HG02678 (cell line): Measurements from ENCODE around the gene USP9X.
"Not testable (repeated sequence)": the region's sequence is repeated elsewhere in the genome, so short reads cannot be mapped to it uniquely, and the experiment has no call there.

ENCODE experiments used
- ATAC-seq: cut with Tn5 transposase; IDR thresholded peaks from one replicate; pipeline ENCODE4 v1.9.1; 2021; ENCODE audit warnings: mild to moderate bottlenecking, moderate library complexity; ENCODE audit not compliant: unreplicated experiment

The USP9X gene

DNA sequence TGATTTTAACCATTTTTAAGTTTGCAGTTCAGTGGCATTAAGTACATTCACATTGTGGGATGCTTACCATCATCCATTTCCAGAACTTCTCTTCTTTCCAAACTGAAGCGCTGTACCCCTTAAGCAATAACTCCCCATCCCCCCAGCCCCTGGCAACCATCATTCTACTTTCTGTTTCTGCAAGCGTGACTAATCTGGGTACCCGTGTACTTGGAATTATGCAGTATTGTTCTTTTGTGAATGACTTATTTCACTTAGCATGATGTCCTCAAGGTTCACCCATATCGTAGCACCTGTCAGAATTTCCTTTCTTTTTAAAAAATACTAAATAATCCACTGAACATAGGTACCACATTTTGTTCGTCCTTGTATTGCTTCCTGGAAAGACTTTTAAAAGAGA lies 32.9 kb downstream of the USP9X start:
- no peak for ATAC-seq

- ATAC-seq: peak; percentile 36
Observed at GRCh38 chrX:41119803-41120202, 34.6 kb downstream of the USP9X start.

DNA sequence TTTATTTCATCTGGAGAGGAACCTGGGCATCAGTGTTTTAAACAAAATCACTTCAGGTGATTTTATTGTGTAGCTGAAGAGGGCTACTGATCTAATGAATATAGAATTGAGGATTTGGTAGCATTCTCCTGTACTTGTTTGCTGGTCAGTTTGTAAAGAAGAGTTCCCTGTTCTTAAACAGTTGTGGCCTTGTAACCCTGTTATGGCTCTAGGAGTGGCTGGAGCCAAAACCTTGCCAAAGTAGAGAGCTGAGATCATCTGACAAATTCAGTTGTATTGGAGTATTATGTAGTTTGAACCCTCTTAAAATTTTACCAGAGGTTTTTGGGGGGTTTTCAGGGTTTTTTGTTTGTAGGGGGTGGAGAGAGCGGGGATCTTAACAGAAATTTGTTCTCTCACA lies 36.5 kb downstream of the USP9X start:
- ATAC-seq: no peak

DNA sequence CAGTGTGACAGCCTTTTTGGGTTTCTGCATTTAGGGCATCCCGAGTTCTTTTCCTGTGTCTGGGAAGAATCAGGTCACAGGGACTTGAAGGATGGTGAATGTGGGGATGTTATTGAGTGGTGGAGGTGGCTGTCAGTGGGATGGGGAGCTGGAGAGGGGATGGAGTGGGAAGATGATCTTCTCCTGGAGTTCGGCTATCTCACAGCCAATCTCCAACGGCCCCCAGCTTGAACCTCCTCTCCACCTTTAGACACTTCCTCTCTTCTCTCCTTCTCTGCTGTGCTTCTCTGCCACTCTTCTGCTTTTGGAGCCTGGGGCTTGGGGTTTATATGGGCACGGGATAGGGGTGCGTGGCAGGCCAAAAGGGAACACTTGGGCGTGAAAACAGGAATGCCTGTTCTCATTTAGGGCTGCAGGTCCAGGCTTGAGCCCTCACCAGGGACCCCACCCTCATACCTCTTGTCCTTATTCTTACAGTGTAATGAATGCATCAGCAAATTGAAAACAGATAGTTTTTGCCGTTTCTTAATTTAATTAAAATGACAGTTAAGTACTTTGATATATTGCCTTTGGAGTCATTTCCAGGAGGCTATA lies 37.5 kb downstream of the USP9X start:
- no peak for ATAC-seq

GRCh38 chrX:41127477-41128192 lies 42.4 kb downstream of the USP9X start:
- ATAC-seq: peak; percentile 75

DNA sequence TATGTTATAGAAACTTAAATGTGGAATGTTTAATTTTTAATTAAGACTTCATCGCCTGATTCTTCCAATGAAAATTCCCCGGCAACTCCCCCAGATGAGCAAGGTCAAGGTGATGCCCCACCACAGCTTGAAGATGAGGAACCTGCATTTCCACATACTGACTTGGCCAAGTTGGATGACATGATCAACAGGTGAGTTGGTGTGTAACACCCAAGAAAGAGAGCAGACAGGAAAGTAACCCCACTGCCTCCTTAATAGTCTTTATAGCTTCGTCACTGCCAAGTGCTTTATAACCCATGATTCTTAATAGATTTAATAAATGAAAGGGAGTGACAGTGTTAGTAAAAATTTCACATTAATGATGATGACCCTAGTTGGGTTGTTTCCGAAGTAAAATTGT lies 43.7 kb downstream of the USP9X start:
- ATAC-seq: no peak

DNA sequence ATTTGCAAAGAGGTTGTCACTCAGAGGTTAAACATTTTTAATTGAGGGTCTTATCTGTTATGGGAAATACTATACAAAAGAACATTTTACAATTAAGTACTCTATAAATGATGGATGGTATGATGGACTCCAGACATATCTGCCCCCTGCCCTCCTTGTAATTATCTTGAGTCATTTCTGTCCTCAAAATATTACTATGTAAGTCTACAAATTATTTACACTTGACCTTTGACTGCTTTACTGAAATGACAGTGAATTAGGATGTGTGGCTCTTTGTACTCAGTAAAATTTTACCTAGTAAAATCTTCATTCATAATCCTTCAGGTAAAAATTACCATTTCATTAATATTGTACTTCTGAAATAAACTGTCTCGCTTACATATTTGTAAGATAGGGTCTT lies 46.5 kb downstream of the USP9X start:
- ATAC-seq: no peak

GRCh38 chrX:41133551-41133950 lies 48.3 kb downstream of the USP9X start:
- no peak for ATAC-seq

GRCh38 chrX:41137589-41137988 lies 52.3 kb downstream of the USP9X start:
- no peak for ATAC-seq

DNA sequence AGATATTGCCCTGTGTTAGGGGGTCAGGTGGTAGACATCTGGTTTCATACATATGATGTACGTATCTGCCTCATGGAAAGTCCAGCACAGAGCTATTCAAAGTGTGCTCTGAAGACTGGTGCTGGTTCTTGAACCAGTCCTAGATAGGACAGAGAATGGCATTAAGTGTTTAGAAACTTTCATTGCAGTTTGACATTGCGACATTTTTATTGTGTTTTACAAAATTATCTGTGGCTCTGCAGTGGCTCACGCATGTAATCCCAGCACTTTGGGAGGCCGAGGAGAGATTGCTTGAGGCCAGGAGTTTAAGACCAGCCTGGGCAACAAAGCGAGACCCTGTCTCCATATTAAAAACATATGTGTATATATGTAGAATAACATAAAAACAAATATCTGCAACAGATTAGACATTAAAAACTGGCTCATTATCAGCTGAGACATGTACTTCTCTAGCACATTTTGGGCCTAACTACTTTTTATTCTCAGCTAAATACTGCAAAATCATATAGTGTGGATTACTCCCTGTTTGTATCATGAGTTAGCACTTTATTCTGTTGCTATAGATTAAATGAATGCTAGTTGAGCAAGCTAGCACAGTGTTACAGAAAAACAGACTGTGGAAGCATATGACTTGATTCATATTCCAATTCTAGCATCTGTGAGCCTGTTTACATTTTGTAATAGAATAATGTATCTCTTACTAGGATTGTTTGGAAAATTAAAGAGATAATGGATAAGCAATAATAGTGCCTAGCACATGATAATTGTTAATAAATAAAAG lies 57.1 kb downstream of the USP9X start:
- no peak for ATAC-seq

GRCh38 chrX:41144873-41145272 lies 59.6 kb downstream of the USP9X start:
- ATAC-seq: no peak

GRCh38 chrX:41145920-41146608 lies 60.8 kb downstream of the USP9X start:
- no peak for ATAC-seq

DNA sequence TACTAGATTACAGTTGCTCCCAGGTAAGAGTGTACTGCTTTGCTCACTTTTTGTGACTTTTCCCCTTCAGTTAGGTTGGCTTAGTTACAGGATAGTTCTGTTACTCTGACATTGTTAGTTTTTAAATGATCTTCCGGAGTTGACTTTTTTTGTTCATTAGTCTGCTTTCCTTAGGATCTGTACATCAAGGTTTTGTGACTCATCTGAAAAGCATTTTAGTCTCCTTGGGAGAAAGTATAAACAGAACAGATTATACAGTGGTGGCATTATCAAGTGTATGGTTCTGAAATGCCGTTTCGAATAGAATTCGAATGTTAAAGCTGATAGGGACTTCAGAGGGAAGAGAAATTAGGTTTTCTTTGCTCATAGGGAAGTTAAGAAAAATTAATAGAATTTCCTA lies 63.3 kb downstream of the USP9X start:
- ATAC-seq: no peak

DNA sequence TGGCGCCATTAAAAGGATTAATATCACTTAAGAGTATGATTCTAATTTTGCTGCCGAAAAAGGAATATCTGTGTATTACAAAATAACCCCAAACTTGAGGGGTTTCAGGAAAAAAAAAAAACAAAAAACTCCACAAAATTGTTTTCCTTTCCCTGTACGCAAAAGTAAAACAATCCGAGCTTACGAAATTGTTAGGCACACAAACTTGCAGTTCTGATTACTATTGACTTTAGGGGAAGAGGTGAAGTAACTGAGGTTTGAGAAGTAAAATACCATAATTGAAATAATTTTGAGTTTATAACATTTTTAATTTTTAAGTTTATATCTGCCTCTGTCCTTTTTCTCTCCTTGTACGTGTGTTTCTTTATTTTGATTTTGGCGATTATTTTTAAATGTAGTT lies 64.8 kb downstream of the USP9X start:
- ATAC-seq: no peak

DNA sequence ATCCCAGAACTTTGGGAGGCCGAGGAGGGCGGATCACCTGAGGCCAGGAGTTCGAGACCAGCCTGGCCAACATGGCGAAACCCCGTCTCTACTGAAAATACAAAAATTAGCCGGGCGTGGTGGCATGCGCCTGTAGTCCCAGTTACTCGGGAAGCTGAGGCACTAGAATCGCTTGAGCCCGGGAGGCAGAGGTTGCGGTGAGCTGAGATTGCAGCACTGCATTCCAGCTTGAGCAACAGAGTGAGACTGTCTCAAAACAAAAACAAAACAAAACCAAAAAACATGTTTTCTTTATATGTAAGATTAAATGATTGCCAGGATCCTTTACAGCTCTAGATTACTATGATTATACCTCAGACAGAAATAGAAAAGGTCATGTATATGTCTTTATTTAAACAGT lies 66.5 kb downstream of the USP9X start:
- ATAC-seq: not testable (repeated sequence)

DNA sequence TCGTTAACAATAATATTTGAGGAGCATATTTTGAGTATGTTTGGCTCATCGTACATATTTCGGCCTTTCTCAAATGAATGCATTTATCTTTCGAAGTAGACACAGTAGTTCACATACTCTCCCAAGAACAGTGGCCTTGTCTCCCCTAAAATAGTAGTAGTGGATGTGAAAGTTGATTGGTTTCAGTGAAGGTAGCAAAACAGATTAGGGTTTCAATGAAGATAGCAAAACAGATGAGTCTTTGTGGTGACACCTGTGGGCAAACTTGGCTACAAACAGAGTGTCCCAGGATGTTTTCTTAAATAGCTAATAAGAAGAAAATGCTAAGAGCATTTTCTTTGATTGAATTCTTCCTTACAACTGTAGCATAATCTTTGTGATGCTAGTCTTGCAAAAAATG lies 67.0 kb downstream of the USP9X start:
- ATAC-seq: peak; percentile 44

DNA sequence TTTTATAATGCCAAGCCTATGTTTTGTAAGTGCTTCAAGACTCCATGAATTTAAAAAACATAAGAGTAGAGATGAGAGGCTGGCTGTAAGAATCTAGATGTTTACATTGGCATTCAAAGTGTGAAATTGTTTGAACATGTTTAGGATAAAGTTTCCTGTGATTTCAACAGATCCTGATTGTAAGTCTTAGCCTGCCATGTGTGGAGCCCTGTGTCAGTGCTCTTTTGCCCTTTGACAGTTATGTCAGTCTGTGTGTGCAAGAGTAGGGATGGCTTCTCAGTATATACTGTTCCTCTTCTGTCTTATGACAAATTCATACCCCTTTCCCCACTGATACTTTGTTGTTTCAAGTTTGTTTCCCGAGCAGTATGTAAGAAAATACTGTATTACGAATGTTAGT lies 68.2 kb downstream of the USP9X start:
- ATAC-seq: no peak

- no peak for ATAC-seq
Observed at GRCh38 chrX:41153957-41154356, 68.7 kb downstream of the USP9X start.

GRCh38 chrX:41164449-41164848 lies 79.2 kb downstream of the USP9X start:
- no peak for ATAC-seq

DNA sequence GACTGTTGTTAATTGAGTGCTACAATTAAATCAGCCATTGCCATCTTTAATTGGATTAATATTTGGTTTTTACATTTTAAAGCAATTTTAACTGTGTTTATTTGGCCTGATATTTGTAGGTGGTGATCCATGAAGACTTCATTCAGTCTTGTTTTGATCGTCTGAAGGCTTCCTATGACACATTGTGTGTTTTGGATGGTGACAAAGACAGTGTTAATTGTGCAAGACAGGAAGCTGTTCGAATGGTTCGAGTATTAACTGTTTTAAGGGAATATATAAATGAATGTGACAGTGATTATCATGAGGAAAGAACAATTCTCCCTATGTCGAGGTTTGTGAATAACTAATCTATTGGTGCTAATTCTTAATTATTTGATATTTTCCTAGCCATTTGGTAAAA lies 82.6 kb downstream of the USP9X start:
- no peak for ATAC-seq

- no peak for ATAC-seq
Observed at GRCh38 chrX:41176263-41176662, 91.0 kb downstream of the USP9X start.

DNA sequence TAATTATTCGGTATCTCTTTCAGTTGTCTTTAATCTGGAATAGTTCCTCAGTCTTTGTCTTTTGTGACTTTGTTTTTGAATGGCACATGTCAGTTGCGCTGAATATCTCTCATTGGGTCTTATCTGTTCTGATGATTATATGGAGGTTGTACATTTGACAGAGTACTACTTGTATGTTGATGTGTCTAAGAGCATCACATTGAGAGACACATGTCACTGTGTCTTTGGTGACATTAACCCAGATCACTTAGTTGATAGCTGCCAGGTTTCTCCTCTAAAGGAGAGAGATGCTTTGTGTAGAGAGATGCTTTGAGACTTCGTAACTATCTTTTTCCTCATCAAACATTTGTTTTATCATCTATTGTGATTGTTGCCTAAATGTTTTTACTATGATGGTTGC lies 92.1 kb downstream of the USP9X start:
- ATAC-seq: no peak
